Measurements from ENCODE around the gene C20orf144. TPM values are rescaled to one million over a fixed set of nuclear protein-coding genes. Genes with fewer than 3 reads are reported as not detected.
A peak's percentile ranks its signal among the peaks of the same experiment; 100 is the strongest.

C20orf144 gene
- total and polyA plus RNA-seq, 9 of the 15 experiments (the other 6 are each of a cell fraction or from before 2014, with no cell fraction given), result 0.04 to 0.23 (median 0.11) TPM; not detected in 2

DNA sequence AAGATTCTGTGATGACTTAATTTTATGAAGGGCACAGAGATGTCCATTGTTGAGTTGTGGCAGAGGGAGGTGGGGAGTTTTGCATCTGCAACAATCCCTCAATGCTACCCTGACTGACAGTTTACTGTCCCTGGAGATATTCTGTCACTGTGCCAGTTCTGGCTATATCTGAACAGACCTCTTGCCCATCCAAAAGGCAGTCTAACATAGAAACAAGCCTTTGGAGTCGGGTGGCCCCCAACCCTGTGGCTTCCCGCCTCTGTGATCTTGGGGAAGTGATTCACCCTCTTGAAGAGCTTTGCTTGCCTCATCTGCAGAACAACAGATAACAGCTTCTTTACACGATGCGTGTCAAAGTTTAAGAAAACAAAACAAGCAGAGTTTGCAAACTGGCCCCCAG, 27.8 kb downstream of the C20orf144 start (continued):
- TF ChIP-seq ZKSCAN1 (IDR thresholded peaks at IDR 0.05; ENCODE audit: low read depth, low read length) (0 out of 2 replicates have a peak, but pooled peaks have one; percentile 44), SMARCE1 (IDR thresholded peaks at IDR 0.05) (peak; percentile 97), KLF10 (CRISPR knock-in tag; IDR thresholded peaks at IDR 0.05) (no peak), NR2C1 (IDR thresholded peaks at IDR 0.05) (peak; percentile 92), NR2C1 (tag; IDR thresholded peaks at IDR 0.05) (peak; percentile 95), DMBX1 (CRISPR knock-in tag; IDR thresholded peaks at IDR 0.05; ENCODE audit: borderline replicate concordance) (peak; percentile 66; the same call in 1 of the 2 replicates), CREB3L1 (IDR thresholded peaks at IDR 0.05; ENCODE audit: borderline replicate concordance, low read depth) (0 out of 2 replicates have a peak, but pooled peaks have one; percentile 35), TBP (optimal IDR thresholded peaks at IDR 0.05; ENCODE audit: low read depth, low read length) (no peak), HNRNPL (IDR thresholded peaks at IDR 0.05; ENCODE audit: low read depth, low read length) (no peak), GABPA (tag; conservative IDR thresholded peaks at IDR 0.05; ENCODE audit: low read depth) (0 out of 2 replicates have a peak, but pooled peaks have one; percentile 17), SMAD4 (CRISPR knock-in tag; conservative IDR thresholded peaks at IDR 0.05) (peak; percentile 54; the same call in 1 of the 2 replicates), ETV5 (CRISPR knock-in tag; IDR thresholded peaks at IDR 0.05; ENCODE audit: low read depth) (peak; percentile 76; the same call in 1 of the 2 replicates), ETV6 (IDR thresholded peaks at IDR 0.05; ENCODE audit: borderline replicate concordance in 1 of 2, low read depth in 2 of 2, low read length in 1 of 2) (no peak), ETV6 (CRISPR knock-in tag; IDR thresholded peaks at IDR 0.05; ENCODE audit: borderline replicate concordance) (no peak), SREBF1 (IDR thresholded peaks at IDR 0.05; ENCODE audit: borderline replicate concordance, low read depth, low read length) (no peak), ZBTB8A (IDR thresholded peaks at IDR 0.05; ENCODE audit: partially characterized antibody) (no peak), LCOR (CRISPR knock-in tag; IDR thresholded peaks at IDR 0.05) (no peak), CCNT2 (IDR thresholded peaks at IDR 0.05; ENCODE audit: borderline replicate concordance, extremely low read depth, insufficient read length, low read depth, low read length) (peak; percentile 59), ARID1B (IDR thresholded peaks at IDR 0.05) (peak; percentile 96), NFIC (IDR thresholded peaks at IDR 0.05) (peak; percentile 95), NCOA1 (IDR thresholded peaks at IDR 0.05; ENCODE audit: low read depth) (peak; percentile 63; the same call in 1 of the 2 replicates), CTBP1 (IDR thresholded peaks at IDR 0.05; ENCODE audit: borderline replicate concordance) (peak; percentile 77), TAF1 (IDR thresholded peaks at IDR 0.05; ENCODE audit: control insufficient read depth, extremely low read depth, insufficient read depth, low read length, severe bottlenecking) (peak; percentile 27), PREB (CRISPR knock-in tag; IDR thresholded peaks at IDR 0.05) (no peak), NEUROD1 (IDR thresholded peaks at IDR 0.05; ENCODE audit: borderline replicate concordance, low read depth, low read length, partially characterized antibody) (peak; percentile 61)
- TF ChIP-seq, protein P1, sequence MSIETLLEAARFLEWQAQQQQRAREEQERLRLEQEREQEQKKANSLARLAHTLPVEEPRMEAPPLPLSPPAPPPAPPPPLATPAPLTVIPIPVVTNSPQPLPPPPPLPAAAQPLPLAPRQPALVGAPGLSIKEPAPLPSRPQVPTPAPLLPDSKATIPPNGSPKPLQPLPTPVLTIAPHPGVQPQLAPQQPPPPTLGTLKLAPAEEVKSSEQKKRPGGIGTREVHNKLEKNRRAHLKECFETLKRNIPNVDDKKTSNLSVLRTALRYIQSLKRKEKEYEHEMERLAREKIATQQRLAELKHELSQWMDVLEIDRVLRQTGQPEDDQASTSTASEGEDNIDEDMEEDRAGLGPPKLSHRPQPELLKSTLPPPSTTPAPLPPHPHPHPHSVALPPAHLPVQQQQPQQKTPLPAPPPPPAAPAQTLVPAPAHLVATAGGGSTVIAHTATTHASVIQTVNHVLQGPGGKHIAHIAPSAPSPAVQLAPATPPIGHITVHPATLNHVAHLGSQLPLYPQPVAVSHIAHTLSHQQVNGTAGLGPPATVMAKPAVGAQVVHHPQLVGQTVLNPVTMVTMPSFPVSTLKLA (conservative IDR thresholded peaks at IDR 0.05), result peak; percentile 33 to 82; a peak in 3 of 4 replicates

Data from K562 (cell line).